HFF-Myc (cell line): Measurements from ENCODE around the gene ZBTB38.
A peak's percentile ranks its signal among the peaks of the same experiment; 100 is the strongest.

Experiments used
- DNase-seq: peaks from one replicate; pipeline ENCODE4 v3.0.0-alpha.2; 2011; ENCODE audit warnings: low read depth; ENCODE audit errors: extremely low read depth
- H3K4me3 ChIP-seq: replicated peaks from 2 replicates; pipeline ENCODE4 v1.5.1; 2011; ENCODE audit warnings: low read depth, mild to moderate bottlenecking, control low read depth, low read length
- CTCF ChIP-seq: IDR thresholded peaks from 2 replicates; pipeline ENCODE4 v1.5.1; 2012; ENCODE audit warnings: mild to moderate bottlenecking, low read depth, low read length, control low read depth; ENCODE audit errors: missing control alignments

The ZBTB38 gene

GRCh38 chr3:141368062-141368924 lies at the start of gene ZBTB38:
Gene ZBTB38, plus strand, starts transcription at chr3:141368504. Its CDS starts 73,885 bp downstream, at chr3:141442389.
- DNase-seq, result peak; percentile 88
- peak within 1 kb of the TSS; percentile 35 for H3K4me3 ChIP-seq
- TF ChIP-seq CTCF, result no peak

GRCh38 chr3:141320399-141321108 lies 47.8 kb upstream of the ZBTB38 start:
- no peak for TF ChIP-seq CTCF
- no peak for DNase-seq
- no peak overlapping the region for H3K4me3 ChIP-seq

- no peak overlapping the region for H3K4me3 ChIP-seq
- DNase-seq, result no peak
- no peak for TF ChIP-seq CTCF
Measured at GRCh38 chr3:141321109-141321497, 47.2 kb upstream of the ZBTB38 start.

GRCh38 chr3:141323936-141324704 lies 44.2 kb upstream of the ZBTB38 start:
- H3K4me3 ChIP-seq, result no peak overlapping the region
- no peak for TF ChIP-seq CTCF
- DNase-seq, result no peak

- no peak for TF ChIP-seq CTCF
- no peak for DNase-seq
- H3K4me3 ChIP-seq, result no peak overlapping the region
Measured at GRCh38 chr3:141326123-141326522, 42.2 kb upstream of the ZBTB38 start.

GRCh38 chr3:141326626-141327025 lies 41.7 kb upstream of the ZBTB38 start:
- no peak overlapping the region for H3K4me3 ChIP-seq
- DNase-seq, result no peak
- TF ChIP-seq CTCF, result no peak
